ENCODE data around the gene DCST1.

GRCh38 chr1:155078469-155079209, 45.0 kb downstream of the DCST1 start, which contains the start of gene EFNA3:
- no peak for TF ChIP-seq CTCF (conservative IDR thresholded peaks at IDR 0.05)
- no peak for TF ChIP-seq EZH2 (IDR thresholded peaks at IDR 0.05; ENCODE audit: low read depth)
